ENCODE results near the gene ZNF618.

The ZNF618 gene

DNA sequence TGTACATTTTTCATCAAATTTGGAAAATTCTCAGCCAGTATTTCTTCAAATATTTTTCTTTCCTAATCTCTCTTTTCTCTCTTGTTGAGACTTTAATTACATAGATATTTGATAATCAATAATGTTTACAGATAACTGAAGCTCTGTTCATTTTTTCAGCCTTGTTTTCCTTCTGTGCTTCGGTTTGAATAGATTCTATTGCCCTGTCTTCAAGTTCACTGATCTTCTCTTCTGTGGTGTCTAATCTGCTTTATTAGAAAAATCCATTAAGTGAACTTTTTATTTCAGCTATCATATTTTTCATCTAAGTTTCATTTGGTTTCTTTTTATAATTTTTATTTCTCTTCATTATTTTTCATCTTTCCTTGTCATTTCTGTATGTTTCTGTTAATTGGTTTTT is 147.9 kb downstream of the ZNF618 start:
- no peak for DNase-seq (ENCODE audit: low spot score)

DNA sequence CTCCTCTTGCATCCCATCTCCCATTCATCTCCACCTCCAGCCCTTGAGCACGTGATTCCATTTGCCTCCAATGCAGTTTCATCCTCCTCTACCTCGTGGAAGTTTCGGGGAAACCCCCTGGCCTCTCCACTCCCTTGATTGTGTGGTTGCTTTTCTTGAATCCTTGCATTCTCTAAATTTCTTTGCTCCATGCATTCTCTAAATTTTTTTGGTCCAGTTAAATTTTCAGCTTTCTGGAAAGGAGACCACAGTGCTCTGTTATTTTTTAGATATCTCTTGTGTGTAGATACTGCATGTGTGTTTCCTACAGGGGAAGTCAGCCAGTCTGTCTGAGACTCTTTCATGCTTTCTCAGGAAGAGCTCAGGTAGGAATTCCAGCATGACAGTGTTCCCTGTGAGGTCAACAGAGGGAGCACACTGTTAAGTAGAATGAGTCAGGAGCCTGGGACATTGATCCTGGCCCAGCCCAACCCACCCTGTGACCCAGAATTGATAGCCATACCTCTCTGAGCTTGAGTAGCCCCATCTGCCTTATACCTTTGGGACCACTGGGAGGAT is 149.2 kb downstream of the ZNF618 start:
- no peak for DNase-seq (ENCODE audit: low spot score)

DNA sequence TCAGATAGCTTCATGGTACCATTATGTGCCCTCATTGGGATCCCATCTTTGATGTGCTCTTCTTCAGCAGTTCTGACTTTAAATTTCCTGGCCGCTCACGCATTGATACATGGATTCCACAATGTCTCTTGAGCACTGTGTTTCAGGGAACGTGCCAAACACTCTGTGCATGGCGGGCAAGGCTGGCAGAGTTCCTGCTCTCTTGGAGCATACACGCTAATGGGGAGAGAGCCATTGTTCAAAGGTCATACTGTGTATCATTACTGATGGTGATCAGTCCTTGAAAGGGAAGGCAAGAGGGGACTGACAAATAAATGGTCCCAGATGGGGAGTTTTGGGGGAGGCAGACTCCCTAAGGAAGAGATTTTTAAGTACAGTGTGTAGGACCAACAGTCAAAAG is 149.7 kb downstream of the ZNF618 start:
- no peak for DNase-seq (ENCODE audit: low spot score)

DNA sequence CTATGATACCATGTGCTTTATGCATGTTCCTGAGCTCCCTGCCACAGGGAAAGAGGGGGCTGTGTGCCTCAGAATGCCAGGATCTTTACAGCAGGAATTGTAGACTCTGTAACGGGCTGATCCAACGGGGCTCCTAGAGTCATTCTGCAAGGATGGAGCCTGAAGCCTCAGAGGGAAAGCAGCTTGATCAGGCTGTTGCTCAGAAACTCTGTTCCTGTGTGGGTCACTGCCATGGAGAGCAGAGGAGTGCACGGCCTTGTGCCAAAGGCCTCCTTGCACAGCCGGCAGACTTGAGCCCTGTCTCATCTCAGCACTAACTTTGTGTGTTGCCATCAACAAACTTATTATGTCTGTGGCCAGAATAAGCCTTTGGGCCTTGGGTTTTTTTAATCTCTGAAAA is 150.2 kb downstream of the ZNF618 start:
- no peak for DNase-seq (ENCODE audit: low spot score)

GRCh38 chr9:114027159-114027862 is 151.2 kb downstream of the ZNF618 start:
- DNase-seq (ENCODE audit: low spot score): no peak

DNA sequence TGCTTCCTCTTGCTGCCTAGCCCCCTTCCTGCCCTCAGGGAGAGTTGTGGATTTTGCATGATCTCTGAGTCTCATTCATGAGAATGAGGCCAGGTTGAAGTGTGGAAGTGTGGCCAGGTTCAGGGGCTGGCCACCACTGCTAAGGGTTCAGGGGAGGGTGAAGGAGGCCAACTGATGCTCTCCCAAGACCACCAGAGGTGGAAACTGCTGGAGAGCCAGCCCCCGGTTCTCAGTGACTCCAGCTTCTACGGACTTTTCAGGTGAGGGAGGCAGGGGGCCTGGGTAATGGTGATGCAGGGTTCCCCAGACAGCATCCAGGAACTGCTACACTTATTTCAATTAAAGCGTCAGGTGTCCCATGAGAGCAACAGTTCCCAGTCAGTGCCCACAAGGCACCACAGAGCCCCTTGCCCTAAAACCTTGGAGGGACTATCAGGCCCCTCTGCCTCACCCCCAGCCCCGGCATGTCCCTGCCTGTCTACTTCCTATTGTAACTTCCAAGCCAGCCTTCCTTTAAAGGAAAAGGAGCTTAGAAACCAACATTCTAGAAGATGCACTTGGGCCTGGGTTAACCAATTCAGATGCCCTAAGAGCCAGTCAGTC is 151.9 kb downstream of the ZNF618 start:
- DNase-seq (ENCODE audit: low spot score): no peak

DNA sequence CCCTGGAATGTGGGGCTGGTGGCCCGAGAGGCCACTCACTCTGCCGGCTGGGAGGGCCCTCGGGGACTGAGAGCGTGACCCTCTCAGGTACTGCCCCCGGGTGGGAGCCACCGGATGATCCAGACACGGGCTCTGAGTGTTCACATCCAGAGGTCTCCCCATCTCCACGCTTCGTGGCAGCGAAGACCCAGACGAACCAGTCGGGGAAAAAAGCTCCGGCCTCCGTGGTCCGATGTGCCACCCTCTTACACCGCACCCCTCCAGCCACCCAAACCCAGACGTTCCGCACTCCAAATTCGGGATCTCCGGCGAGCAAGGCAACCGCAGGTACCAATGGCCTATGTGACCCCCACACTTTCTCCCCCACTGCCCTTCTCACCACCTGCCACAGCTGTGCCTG is 152.5 kb downstream of the ZNF618 start:
- DNase-seq (ENCODE audit: low spot score): no peak

GRCh38 chr9:114029311-114030170 is 153.4 kb downstream of the ZNF618 start:
- no peak for DNase-seq (ENCODE audit: low spot score)

GRCh38 chr9:114030364-114030763 is 154.3 kb downstream of the ZNF618 start:
- DNase-seq (ENCODE audit: low spot score): no peak

- no peak for DNase-seq (ENCODE audit: low spot score)
These were observed 155.0 kb downstream of the ZNF618 start for GRCh38 chr9:114031037-114031630.

- DNase-seq (ENCODE audit: low spot score): no peak
These were observed 156.1 kb downstream of the ZNF618 start for GRCh38 chr9:114031948-114032840.

DNA sequence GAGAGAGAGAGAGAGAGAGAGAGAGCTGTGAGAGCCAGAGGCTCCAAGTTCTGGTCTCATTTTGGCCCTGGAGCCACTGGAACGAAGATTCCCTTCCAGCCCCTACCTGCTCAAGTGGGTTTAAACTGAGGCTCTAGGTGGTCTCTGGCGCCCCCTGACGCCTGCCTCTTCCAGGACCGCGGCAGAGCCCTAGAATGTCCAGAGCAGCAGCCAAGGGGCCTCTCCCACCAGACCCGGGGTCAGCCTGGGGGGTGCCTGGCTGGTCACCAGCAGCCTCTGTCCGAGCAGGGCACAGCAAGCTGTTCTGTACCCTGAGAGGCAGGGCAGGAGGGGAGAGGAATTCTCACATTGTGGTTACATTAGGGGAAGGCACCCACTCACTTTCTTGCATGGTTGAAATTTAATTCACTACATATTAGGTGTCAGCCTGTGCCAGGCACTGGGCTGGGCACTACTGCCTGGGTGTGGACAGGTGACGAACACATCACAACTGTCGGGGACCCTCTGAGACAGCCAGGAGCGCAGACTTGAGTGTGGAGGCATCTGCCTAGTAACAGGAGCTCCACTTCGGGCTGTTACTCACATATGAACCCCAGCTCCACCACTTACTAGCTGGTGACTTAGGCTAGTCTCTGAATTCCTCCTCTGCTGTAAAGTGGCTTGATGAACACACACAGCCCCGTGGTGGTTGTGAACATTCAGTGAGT is 157.4 kb downstream of the ZNF618 start:
- DNase-seq (ENCODE audit: low spot score): no peak

DNA sequence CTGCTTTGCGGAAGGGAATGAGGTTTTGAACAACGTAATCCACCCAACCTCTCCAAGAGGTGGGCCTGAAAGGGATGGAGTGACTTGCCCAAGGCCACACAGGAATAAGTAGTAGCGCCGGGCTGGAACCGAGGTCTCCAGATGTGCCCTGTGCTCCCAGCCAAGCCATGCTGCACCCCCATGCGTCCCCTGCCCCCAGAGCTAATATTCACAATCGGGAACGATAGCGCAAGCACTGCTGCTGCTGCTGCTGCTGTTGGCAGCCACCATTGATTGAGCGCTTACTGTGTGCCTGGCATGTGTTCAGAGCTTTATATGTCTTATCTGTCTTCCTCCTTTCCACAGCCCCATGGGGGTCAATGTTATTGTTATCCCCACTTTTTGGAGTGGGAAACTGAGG is 158.1 kb downstream of the ZNF618 start:
- no peak for DNase-seq (ENCODE audit: low spot score)

GRCh38 chr9:114034661-114035062 is 158.6 kb downstream of the ZNF618 start:
- no peak for DNase-seq (ENCODE audit: low spot score)

DNA sequence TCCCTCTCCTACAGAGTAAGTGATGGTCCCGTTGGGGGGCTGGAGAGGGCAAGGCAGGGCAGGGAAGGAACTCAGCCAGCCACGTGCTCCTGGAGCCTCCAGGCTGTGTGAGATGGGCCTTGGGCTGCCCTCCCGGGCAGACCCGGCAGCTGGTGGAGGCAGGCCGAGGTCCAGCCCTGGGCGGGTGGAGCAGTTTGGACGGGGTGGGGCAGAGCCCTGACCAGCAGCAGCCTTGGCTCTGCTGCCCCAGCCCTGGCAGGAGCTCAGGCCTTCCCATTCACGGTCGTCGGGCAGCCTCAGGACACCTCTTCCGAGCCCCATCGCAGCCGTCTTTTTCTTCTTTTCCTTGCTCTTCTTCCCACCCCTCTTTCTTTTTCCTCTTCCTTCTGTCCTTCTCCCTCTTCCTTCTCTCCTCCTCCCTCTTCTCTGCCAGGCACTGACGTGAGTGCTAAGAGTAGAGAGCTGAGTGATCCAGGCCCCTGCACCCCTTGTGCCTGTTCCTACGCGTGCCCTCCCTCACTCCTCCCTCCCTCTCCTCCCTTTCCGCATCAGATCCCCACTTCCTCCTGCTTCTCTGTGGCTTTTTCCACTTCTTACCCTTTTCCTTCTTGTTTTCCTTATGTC is 159.2 kb downstream of the ZNF618 start:
- DNase-seq (ENCODE audit: low spot score): no peak

- DNase-seq (ENCODE audit: low spot score): no peak
These were observed 160.0 kb downstream of the ZNF618 start for GRCh38 chr9:114035845-114036801.

DNA sequence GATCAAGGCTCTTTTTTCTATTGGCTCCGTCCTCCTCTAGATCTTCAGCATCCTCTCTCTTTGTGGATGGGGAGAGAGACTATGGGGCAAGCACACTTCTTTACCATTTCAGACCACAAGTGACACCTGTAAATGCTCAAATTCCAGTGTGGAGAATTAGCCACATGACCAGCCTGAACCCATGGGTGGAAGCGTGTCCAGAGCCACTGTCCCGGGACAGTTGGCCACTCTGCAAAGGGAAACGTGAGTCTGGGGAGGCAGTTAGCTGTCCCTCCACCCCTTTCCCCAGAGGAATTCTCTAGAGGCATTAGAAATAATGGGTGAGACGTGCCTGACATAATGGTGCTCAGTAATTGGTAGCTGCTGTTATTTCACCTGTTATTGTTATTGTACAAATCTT is 161.1 kb downstream of the ZNF618 start:
- no peak for DNase-seq (ENCODE audit: low spot score)

DNA sequence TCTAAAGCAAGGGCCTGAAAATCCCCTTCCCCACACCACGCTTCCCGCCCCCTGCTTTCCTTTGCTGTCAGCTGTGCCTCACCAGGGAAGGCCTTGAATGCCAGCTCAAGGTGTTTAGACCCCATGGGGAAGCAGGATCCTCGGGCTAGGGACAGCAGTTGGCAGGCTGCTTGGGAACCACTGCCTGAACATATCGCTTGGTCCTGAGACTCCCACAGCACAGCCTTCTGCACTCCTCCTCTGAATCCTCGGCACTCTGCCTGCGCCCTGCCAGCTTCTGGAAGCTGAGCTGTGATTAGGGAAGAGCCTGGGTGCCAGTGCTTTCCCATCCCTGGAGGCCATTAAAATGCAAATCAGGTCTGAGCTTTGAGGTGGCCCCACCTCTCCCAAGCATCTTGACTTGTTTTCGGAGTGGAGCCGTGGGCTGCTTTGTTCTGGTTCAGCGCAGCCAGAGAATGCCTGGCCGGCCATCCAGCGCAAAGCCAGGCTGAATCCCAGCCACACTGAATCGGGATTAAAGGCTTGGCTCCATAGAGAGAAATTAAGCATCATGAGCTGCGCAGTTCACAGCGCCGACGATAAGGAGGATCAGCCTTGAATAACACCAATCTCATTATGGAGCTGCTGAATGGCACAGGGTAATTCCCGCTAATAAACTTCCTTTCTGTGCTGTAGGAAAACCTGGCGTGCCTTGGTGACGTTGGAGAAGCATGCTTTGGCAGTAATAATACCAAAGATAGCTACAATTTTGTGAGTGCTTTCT is 162.0 kb downstream of the ZNF618 start:
- DNase-seq (ENCODE audit: low spot score): no peak
